Skeletal muscle satellite cell (primary cell): Measurements from ENCODE around the gene STK33.

Experiments
- H3K27me3 ChIP-seq: 2 replicates; pipeline ENCODE4 v1.7.0; 2013; ENCODE audit warnings: low read length; ENCODE audit not compliant: control insufficient read depth, insufficient read depth
- H3K36me3 ChIP-seq: 2 replicates; pipeline ENCODE4 v1.7.0; 2013; ENCODE audit warnings: mild to moderate bottlenecking, control low read depth, low read length; ENCODE audit not compliant: insufficient read depth
- H3K4me1 ChIP-seq: 2 replicates; pipeline ENCODE4 v1.7.0; 2013; ENCODE audit warnings: low read length; ENCODE audit not compliant: control insufficient read depth, insufficient read depth
- H3K4me2 ChIP-seq: 2 replicates; pipeline ENCODE4 v1.7.0; 2013; ENCODE audit warnings: mild to moderate bottlenecking, low read length
- H3K4me3 ChIP-seq: 2 replicates; pipeline ENCODE4 v1.7.0; 2013; ENCODE audit warnings: low read length
- H3K9ac ChIP-seq: 2 replicates; pipeline ENCODE4 v1.7.0; 2013; ENCODE audit warnings: mild to moderate bottlenecking, low read depth, low read length, moderate library complexity
- H3K9me3 ChIP-seq: replicated peaks from 2 replicates; pipeline ENCODE4 v1.7.0; 2013; ENCODE audit warnings: mild to moderate bottlenecking, control low read depth, low read length

Gene STK33

DNA sequence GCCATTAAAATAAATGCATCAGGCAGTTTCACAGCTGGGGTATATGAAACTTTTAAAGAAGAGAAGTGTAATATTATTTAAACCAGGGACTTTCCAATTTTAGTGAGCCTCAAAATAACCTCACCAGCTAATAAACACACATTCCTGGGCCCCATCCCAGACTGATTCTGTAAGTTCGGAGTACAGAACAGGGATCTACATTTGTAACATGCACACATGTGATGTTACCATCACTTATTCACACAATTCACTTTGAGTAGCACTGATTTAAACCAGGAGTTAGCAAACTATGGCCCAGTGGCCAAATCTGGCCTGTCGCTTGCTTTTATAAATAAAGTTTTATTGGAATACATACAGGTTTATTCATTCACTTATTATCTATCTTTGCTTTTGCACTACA, 62.0 kb downstream of the STK33 start:
- H3K9me3 ChIP-seq = no peaks in the 10 kb centered on the region
- H3K36me3 ChIP-seq = no peaks in the 10 kb centered on the region
- no peak overlapping the region for H3K4me2 ChIP-seq
- no peak overlapping the region for H3K4me3 ChIP-seq
- no peaks in the 10 kb centered on the region for H3K4me1 ChIP-seq
- no peak overlapping the region for H3K9ac ChIP-seq
- peaks cover 8% of the 10 kb centered on the region for H3K27me3 ChIP-seq

DNA sequence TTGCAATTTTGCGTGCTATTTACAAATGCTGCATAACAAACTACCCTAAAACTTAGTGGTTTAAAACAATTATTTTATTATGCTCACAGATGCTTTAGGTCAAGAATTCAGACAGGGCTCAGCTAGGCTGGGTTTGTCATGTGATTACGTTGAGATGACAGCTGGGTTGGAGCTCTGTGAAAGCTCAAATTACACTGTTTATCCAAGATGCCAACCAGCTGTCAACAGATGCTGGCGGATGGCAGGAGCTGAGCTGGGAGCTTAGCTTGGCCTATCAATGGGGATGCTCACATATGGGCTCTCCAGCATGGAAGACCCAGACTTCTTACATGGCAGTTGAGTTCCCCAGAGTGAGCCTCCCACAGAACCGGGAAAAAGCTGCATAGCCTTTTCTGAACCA, 62.7 kb downstream of the STK33 start:
- H3K27me3 ChIP-seq = peaks cover 8% of the 10 kb centered on the region
- H3K4me1 ChIP-seq = no peaks in the 10 kb centered on the region
- H3K4me2 ChIP-seq = no peak overlapping the region
- H3K36me3 ChIP-seq = no peaks in the 10 kb centered on the region
- no peaks in the 10 kb centered on the region for H3K9me3 ChIP-seq
- H3K9ac ChIP-seq = no peak overlapping the region
- H3K4me3 ChIP-seq = no peak overlapping the region

DNA sequence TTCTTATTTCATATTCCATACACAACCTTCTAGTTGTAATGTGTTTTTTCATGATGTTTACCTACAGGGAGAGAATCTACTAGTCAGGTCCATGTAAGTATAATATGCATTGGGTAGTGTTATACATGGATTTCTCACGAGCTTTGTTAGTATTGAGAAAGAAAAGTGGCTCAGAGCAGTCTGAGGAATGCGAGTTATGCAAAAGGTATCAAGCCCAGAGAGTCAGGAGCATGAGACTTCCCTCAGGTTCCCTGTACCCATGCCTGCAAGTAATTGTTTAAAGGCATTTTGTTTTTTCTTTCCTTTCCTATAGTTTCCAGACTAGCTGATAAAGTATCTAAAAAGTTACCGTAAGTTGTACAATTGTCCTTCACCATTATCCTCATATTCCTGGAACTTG, 66.1 kb downstream of the STK33 start:
- no peak overlapping the region for H3K4me3 ChIP-seq
- no peaks in the 10 kb centered on the region for H3K4me1 ChIP-seq
- no peaks in the 10 kb centered on the region for H3K9me3 ChIP-seq
- no peak overlapping the region for H3K9ac ChIP-seq
- no peaks in the 10 kb centered on the region for H3K27me3 ChIP-seq
- no peak overlapping the region for H3K4me2 ChIP-seq
- H3K36me3 ChIP-seq = no peaks in the 10 kb centered on the region

DNA sequence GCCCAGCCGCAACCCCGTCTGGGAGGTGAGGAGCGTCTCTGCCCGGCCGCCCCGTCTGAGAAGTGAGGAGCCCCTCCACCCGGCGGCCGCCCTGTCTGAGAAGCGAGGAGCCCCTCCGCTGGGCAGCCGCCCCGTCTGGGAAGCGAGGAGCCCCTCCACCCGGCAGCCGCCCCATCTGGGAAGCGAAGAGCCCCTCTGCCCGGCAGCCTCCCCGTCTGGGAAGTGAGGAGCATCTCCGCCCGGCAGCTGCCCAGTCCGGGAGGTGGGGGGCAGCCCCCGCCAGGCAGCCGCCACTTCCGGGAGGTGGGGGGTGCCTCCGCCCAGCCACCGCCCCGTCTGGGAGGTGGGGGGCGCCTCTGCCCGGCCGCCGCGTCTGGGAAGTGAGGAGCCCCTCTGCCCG, 70.6 kb downstream of the STK33 start:
- Histone ChIP-seq H3K9ac (no peak overlapping the region), H3K9me3 (no peaks in the 10 kb centered on the region), H3K36me3 (no peaks in the 10 kb centered on the region), H3K4me3 (no peak overlapping the region), H3K27me3 (no peaks in the 10 kb centered on the region), H3K4me1 (no peaks in the 10 kb centered on the region), H3K4me2 (no peak overlapping the region)

DNA sequence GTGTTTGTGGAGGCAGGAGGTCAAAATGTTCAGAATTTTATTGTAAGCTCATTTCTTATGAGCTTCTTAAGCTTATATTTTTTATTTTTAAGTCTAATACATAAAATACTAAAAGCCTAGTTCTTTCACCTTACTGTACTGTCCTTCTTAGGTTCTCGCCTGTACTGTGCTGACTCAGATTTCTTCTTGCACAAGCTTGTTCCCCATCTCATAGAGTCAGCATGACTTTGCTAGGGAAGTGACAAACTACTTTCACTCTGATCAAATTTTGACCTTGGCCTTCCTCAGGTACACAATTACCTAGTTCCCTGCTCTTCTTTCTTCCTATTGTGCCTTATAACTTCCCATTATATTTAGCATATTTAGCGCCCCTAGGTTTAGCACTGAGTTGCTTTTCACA, 81.5 kb downstream of the STK33 start:
- Histone ChIP-seq H3K36me3 (no peaks in the 10 kb centered on the region), H3K9ac (no peak overlapping the region), H3K27me3 (peaks cover 9% of the 10 kb centered on the region), H3K9me3 (no peaks in the 10 kb centered on the region), H3K4me1 (no peaks in the 10 kb centered on the region), H3K4me2 (no peak overlapping the region), H3K4me3 (no peak overlapping the region)

DNA sequence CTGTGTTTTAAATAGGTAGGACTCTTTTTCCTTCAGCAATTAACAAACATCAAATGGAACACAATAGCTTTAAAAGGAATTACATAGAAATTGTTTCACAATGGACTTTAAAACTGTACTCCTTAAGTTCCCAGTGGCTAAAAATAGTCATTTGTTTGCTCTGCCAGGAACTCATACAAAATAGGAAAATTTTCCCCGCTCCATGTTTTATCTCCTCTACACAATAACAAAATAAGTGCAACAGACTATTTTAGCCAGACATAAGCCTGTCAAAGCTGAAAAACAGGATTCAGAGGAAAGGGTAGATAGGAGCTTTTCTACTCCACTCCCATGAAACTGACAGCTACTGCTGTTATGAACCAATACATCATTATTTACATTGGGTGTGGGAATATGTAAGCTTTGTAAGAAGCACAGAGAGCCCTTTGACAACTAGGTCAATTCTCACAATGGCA, 90.1 kb downstream of the STK33 start:
- no peaks in the 10 kb centered on the region for H3K9me3 ChIP-seq
- no peak overlapping the region for H3K9ac ChIP-seq
- no peaks in the 10 kb centered on the region for H3K4me1 ChIP-seq
- no peak overlapping the region for H3K4me3 ChIP-seq
- peaks cover 3% of the 10 kb centered on the region for H3K27me3 ChIP-seq
- no peaks in the 10 kb centered on the region for H3K36me3 ChIP-seq
- H3K4me2 ChIP-seq = no peak overlapping the region

DNA sequence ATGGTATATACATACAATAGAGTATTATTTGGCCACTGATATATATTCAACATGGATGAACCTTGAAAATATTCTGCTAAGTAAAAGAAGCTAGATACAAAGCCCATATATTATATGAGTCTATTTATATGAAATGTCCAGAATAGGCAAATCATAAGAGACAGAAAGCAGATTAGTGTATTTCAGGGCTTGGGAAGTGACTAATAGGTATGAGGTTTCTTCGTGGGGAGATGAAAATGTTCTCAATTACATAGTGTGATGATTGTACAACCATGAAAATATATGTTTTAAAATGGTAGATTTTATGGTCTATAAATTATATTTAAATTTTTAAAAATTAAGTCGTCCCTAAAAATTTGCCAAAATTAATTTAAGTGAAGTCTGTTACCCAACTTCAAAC, 92.2 kb downstream of the STK33 start:
- no peak overlapping the region for H3K4me2 ChIP-seq
- H3K9me3 ChIP-seq = no peaks in the 10 kb centered on the region
- H3K36me3 ChIP-seq = no peaks in the 10 kb centered on the region
- H3K27me3 ChIP-seq = peaks cover 3% of the 10 kb centered on the region
- H3K4me3 ChIP-seq = no peak overlapping the region
- no peak overlapping the region for H3K9ac ChIP-seq
- H3K4me1 ChIP-seq = no peaks in the 10 kb centered on the region

DNA sequence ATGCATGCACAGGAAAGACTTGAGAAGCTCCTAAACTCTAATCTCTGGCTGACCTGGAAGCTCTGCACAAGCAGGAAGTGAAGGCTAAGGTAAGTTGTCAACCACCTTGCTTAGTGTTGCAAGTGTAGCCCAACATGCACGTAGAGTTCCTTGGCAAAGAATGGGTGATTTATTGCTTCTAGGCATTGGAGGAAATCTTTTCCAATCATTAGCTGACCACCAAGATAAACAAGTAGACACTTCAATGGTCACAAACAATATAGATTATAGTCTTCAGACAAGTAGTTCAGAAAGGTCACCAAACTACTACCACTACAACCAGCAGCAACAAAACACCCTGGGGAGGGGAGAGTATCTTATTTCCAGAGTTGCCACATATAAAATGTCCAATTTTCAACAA, 105.6 kb downstream of the STK33 start:
- Histone ChIP-seq H3K4me2 (no peak overlapping the region), H3K27me3 (peaks cover 6% of the 10 kb centered on the region), H3K4me1 (no peaks in the 10 kb centered on the region), H3K4me3 (no peak overlapping the region), H3K9ac (no peak overlapping the region), H3K36me3 (no peaks in the 10 kb centered on the region), H3K9me3 (no peaks in the 10 kb centered on the region)

DNA sequence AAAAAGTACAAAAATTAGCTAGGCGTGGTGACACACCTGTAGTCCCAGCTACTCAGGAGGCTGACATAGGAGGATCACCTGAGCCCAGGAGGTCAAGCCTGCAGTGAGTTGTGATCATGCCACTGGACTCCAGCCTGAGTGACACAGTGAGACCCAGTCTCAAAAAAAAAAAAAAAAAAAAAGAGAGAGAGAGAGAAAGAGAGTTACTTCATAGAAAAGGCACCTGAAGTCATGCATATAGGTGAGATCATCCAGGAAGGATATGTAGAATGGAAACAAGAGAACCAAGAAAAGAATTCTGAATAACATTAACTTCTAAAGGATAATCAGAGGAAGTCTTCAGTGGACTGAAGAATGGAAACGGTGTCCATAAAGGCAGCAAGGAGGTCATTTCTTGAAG, 106.8 kb downstream of the STK33 start:
- H3K4me1 ChIP-seq = no peaks in the 10 kb centered on the region
- H3K4me2 ChIP-seq = no peak overlapping the region

DNA sequence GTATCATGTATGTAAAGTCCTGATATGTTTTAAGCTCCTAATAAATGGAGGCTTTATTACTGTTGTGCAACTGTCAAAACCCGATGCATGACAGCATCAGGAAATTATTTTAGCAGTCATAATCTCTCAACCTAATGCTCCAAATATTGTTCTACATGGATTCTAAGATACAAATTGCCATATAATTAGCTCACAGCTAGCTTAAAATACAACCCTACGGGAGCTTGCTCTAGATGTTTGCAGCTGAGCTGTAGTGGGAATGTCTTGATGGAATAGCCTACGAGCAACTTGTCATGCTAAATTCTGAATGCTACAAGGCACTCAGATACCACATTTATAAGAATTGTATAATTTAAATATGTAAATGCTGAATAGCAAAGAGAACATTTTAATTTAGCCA, 109.8 kb downstream of the STK33 start:
- Histone ChIP-seq H3K4me3 (no peak overlapping the region), H3K4me1 (no peaks in the 10 kb centered on the region), H3K9ac (no peak overlapping the region), H3K36me3 (no peaks in the 10 kb centered on the region), H3K4me2 (no peak overlapping the region), H3K9me3 (no peaks in the 10 kb centered on the region), H3K27me3 (peaks cover 9% of the 10 kb centered on the region)

More for the DNA sequence above, 106.8 kb downstream of the STK33 start:
- no peaks in the 10 kb centered on the region for H3K36me3 ChIP-seq
- H3K9me3 ChIP-seq = no peaks in the 10 kb centered on the region
- H3K27me3 ChIP-seq = peaks cover 6% of the 10 kb centered on the region
- no peak overlapping the region for H3K9ac ChIP-seq
- no peak overlapping the region for H3K4me3 ChIP-seq

DNA sequence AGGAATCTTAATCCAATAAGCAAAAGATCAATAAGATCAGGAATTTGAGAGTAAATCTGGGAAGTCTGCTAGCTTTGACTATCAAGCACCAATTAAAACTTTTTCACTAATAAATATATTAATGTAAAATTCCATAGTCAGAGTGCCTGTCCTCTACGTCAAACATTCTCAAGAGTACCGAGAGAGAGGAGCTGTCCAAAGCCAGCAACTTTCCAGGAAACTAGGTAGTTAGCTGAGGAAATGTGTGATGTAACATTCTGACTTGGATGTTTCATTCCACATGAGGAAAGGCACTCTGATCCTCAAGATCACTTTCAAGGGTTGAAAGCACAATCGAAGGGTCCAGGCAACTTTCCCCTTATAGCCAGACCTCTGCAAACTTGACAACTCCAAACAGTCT, 113.2 kb downstream of the STK33 start:
- H3K27me3 ChIP-seq = peaks cover 12% of the 10 kb centered on the region
- no peak overlapping the region for H3K4me3 ChIP-seq
- H3K9ac ChIP-seq = no peak overlapping the region
- no peaks in the 10 kb centered on the region for H3K36me3 ChIP-seq
- H3K4me2 ChIP-seq = no peak overlapping the region
- H3K9me3 ChIP-seq = no peaks in the 10 kb centered on the region
- H3K4me1 ChIP-seq = no peaks in the 10 kb centered on the region

DNA sequence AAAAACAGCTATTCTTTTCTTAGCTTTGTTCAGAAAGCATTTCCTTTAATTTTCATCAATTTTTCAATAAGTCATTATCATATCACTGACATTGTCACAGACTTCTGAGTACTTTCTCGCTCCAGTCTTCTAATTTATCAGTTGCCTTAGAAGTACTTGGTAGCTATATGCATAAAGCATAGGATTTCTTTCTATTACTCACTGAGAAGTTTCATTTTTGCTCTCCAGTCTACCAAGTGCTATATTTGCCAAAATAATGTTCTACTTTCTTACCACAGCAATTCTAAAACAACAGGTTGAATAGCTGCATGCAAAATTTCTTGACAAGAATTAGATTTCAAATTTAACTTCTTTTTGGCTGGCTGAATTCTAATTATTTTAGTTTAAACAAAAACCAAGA, 116.3 kb downstream of the STK33 start:
- no peaks in the 10 kb centered on the region for H3K36me3 ChIP-seq
- H3K9me3 ChIP-seq = no peaks in the 10 kb centered on the region
- no peak overlapping the region for H3K4me2 ChIP-seq
- H3K9ac ChIP-seq = no peak overlapping the region
- H3K4me3 ChIP-seq = no peak overlapping the region
- peaks cover 6% of the 10 kb centered on the region for H3K27me3 ChIP-seq
- H3K4me1 ChIP-seq = no peaks in the 10 kb centered on the region
